ENCODE measurements around the gene TMEM92. TPM values are rescaled to one million over a fixed set of nuclear protein-coding genes. Genes with fewer than 3 reads are reported as not detected.

Gene TMEM92
- total RNA-seq, 1 donor from 2014 or later, result not detected

- H3K27ac Mint-ChIP-seq, result no peak overlapping the region
- DNase-seq (no peak), ATAC-seq (ENCODE audit: low read depth) (no peak)
- ChIA-PET CTCF (interaction anchor here (1.0 kb wide), 1 partner anchor 117 kb away, joined by 3 read pairs; no protein-coding TSS in a partner anchor), POLR2A (no interaction called here)
- H3K4me1 Mint-ChIP-seq, result no peaks in the 10 kb centered on the region
- peaks cover 17% of the 10 kb centered on the region for H3K27me3 Mint-ChIP-seq
- H3K36me3 Mint-ChIP-seq (ENCODE audit: low read depth), result no peaks in the 10 kb centered on the region
- intact Hi-C loops (cut with micrococcal nuclease), result no loop called here
- no peaks in the 10 kb centered on the region for H3K9me3 Mint-ChIP-seq
- H3K4me3 Mint-ChIP-seq, result no peak overlapping the region
- no peak for TF ChIP-seq CTCF (IDR thresholded peaks at IDR 0.05)
Measured at GRCh38 chr17:50317121-50317520, 42.9 kb downstream of the TMEM92 start.

GRCh38 chr17:50318501-50319285, 44.4 kb downstream of the TMEM92 start:
- Mint-ChIP-seq H3K9me3 (no peaks in the 10 kb centered on the region), H3K4me1 (no peaks in the 10 kb centered on the region), H3K36me3 (ENCODE audit: low read depth) (no peaks in the 10 kb centered on the region), H3K27me3 (peaks cover 8% of the 10 kb centered on the region), H3K4me3 (no peak overlapping the region), H3K27ac (no peak overlapping the region)
- ATAC-seq (ENCODE audit: low read depth) (no peak), DNase-seq (no peak)
- ChIA-PET CTCF (interaction anchor here (1.0 kb wide), 1 partner anchor 118 kb away, joined by 3 read pairs; no protein-coding TSS in a partner anchor), POLR2A (no interaction called here)
- intact Hi-C loops (cut with micrococcal nuclease), result no loop called here
- TF ChIP-seq CTCF (IDR thresholded peaks at IDR 0.05), result no peak

GRCh38 chr17:50319306-50320004, 45.2 kb downstream of the TMEM92 start:
- Mint-ChIP-seq H3K36me3 (ENCODE audit: low read depth) (no peaks in the 10 kb centered on the region), H3K4me1 (no peaks in the 10 kb centered on the region), H3K27me3 (peaks cover 3% of the 10 kb centered on the region), H3K4me3 (no peak overlapping the region), H3K9me3 (no peaks in the 10 kb centered on the region), H3K27ac (no peak overlapping the region)
- CTCF ChIA-PET, result no interaction called here
- ATAC-seq (ENCODE audit: low read depth), result no peak
- intact Hi-C loops (cut with micrococcal nuclease), result no loop called here
- no peak for DNase-seq
- POLR2A ChIA-PET, result no interaction called here
- TF ChIP-seq CTCF (IDR thresholded peaks at IDR 0.05), result no peak

GRCh38 chr17:50322271-50322670, 48.0 kb downstream of the TMEM92 start:
- H3K27me3 Mint-ChIP-seq, result no peaks in the 10 kb centered on the region
- intact Hi-C loops (cut with micrococcal nuclease), result no loop called here
- ATAC-seq (ENCODE audit: low read depth), result no peak
- no peaks in the 10 kb centered on the region for H3K9me3 Mint-ChIP-seq
- no peaks in the 10 kb centered on the region for H3K36me3 Mint-ChIP-seq (ENCODE audit: low read depth)
- POLR2A ChIA-PET, result no interaction called here
- DNase-seq, result no peak
- no peak overlapping the region for H3K4me3 Mint-ChIP-seq
- no peak overlapping the region for H3K27ac Mint-ChIP-seq
- TF ChIP-seq CTCF (IDR thresholded peaks at IDR 0.05), result no peak
- CTCF ChIA-PET, result no interaction called here
- H3K4me1 Mint-ChIP-seq, result no peaks in the 10 kb centered on the region

GRCh38 chr17:50323060-50323459, 48.8 kb downstream of the TMEM92 start:
- no peak overlapping the region for H3K4me3 Mint-ChIP-seq
- ATAC-seq (ENCODE audit: low read depth) (no peak), DNase-seq (no peak)
- H3K27ac Mint-ChIP-seq, result no peak overlapping the region
- CTCF ChIA-PET, result no interaction called here
- no peak for TF ChIP-seq CTCF (IDR thresholded peaks at IDR 0.05)
- H3K4me1 Mint-ChIP-seq, result no peaks in the 10 kb centered on the region
- POLR2A ChIA-PET, result no interaction called here
- intact Hi-C loops (cut with micrococcal nuclease), result no loop called here
- no peaks in the 10 kb centered on the region for H3K9me3 Mint-ChIP-seq
- H3K36me3 Mint-ChIP-seq (ENCODE audit: low read depth), result no peaks in the 10 kb centered on the region
- H3K27me3 Mint-ChIP-seq, result no peaks in the 10 kb centered on the region

All from activated B cell treated with CpG ODN at 0.5 μM for 24 hours (primary cell).